ENCODE data around the gene ZNF629.

The ZNF629 gene

DNA sequence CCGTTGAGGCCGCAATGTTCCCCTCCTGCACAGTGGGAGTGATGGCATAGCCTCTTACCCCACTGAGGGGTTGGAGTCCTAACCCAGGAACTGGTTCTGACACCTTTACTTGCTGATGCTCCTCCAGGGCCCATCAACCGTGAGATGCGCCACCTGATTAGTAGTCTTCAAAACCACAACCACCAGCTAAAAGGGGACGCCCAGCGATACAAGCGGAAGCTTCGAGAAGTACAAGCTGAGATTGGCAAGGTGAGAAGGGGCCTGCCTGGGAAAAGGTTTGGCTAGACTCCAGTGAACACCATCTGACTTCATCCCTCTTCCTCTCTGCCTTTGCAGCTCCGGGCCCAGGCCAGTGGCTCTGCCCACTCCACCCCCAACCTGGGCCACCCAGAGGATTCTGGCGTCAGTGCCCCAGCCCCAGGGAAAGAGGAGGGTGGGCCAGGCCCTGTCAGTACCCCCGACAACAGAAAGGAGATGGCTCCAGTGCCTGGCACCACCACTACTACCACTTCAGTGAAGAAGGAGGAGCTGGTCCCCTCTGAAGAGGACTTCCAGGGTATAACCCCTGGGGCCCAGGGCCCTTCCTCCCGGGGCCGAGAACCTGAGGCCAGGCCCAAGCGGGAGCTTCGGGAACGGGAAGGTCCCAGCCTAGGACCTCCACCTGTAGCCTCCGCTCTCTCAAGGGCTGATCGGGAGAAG lies 19.1 kb downstream of the ZNF629 start:
- DNase-seq (ENCODE audit: low read depth, low spot score), result no peak

DNA sequence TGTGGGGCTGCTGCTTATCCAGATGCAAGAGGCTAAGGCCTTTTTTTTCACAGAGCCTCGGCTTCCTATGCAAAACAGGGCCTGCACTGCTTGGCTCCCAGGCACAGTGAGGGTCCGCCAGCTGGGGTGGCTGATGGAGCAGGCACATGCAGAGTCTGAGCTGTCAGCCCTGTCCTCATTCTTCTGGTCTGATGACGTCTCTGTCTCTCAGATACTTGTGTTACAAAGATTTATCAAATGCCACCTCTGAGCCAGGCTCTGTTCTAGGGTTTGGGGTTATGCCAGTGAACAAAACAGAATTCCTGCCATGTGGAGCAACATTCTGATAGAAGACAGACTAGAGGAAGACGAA lies 20.1 kb downstream of the ZNF629 start:
- no peak for DNase-seq (ENCODE audit: low read depth, low spot score)

DNA sequence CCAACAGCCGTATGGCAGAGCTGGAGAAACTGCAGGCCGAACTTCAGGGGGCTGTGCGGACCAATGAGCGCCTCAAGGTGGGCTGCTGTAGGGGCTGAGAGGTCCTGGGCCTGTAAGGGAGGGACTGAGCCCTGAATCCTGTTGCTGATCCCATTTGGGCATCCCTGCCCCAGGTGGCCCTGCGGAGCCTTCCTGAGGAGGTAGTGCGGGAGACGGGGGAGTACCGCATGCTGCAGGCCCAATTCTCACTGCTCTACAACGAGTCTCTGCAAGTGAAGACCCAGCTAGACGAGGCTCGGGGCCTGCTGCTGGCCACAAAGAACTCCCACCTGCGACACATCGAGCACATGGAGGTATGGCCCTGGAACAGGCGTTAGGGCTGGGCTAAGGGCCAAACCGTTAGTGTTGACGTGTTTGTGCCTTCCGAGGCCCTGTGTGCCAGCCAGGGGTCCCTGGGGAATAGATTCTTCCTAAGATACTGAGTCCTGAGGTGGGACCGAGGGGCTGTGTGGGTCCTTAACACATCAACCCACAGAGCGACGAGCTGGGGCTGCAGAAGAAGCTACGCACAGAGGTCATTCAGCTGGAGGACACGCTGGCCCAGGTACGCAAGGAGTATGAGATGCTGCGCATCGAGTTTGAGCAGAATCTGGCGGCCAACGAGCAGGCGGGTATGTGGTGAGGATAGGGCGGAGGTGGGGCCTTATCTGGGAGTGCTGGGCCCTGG lies 20.6 kb downstream of the ZNF629 start:
- DNase-seq (ENCODE audit: low read depth, low spot score), result no peak

DNA sequence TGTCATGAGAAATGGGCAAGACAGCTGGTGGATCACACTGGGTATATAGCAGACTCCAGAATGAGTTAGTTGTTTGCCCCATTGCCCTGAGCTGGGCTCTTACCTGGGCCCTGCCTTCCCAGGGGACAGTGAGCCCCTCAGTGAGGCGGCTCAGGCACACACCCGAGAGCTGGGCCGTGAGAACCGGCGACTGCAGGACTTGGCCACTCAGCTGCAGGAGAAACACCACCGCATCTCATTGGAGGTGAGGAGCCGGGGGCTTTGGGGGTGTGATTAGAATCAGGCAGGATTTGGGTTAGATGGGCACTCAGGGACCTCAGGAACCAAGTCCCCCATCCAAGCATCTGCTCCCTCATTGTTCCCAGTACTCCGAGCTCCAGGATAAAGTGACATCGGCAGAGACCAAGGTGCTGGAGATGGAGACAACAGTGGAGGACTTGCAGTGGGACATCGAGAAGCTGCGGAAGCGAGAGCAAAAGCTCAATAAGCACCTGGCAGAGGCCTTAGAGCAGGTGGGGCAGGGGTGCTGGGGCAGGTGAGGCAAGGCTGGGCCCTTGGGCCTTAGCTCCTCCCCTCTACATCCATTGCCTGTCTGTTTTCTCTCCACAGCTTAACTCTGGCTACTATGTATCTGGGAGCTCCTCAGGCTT lies 22.1 kb downstream of the ZNF629 start:
- DNase-seq (ENCODE audit: low read depth, low spot score), result no peak

- DNase-seq (ENCODE audit: low read depth, low spot score), result no peak
Measured at GRCh38 chr16:30764086-30764485, 22.9 kb downstream of the ZNF629 start.

DNA sequence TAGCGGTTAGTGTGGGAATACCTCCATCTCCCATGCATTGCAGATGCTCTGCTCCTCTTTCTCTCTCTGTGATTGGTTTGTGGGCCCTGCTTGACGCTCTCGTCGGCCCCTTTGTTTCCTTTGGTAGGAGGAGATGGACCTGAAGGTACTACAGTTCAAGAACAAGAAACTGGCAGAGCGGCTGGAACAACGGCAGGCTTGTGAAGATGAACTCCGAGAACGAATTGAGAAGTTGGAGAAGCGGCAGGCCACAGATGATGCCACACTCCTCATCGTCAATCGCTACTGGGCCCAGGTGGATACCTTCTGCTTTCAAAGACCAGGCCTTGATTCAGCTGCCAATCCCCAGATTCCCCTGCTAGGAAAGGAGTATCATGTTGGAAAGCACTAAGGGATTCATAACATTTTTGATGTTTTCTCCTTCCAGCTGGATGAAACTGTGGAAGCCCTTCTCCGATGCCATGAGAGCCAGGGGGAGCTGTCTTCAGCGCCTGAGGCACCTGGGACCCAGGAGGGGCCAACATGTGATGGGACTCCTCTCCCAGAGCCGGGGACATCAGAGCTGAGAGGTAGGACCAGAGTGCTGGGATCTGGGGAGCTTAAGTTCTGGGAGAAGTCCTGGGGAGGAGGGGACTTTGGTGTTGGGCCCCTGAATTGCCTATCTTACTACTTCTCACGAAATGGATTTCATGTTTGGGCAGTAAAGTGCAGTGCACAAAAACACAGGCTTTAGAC lies 23.8 kb downstream of the ZNF629 start:
- no peak for DNase-seq (ENCODE audit: low read depth, low spot score)

- DNase-seq (ENCODE audit: low read depth, low spot score), result peak; percentile 82
Measured at GRCh38 chr16:30761928-30762902, 24.8 kb downstream of the ZNF629 start, which contains the start of the genes CFAP119 and RNF40. Gene CFAP119, minus strand, starts transcription at chr16:30762062. Its CDS starts 314 bp downstream, at chr16:30761748. Gene RNF40, plus strand, starts transcription at chr16:30762322. Its CDS starts 224 bp downstream, at chr16:30762546.

DNA sequence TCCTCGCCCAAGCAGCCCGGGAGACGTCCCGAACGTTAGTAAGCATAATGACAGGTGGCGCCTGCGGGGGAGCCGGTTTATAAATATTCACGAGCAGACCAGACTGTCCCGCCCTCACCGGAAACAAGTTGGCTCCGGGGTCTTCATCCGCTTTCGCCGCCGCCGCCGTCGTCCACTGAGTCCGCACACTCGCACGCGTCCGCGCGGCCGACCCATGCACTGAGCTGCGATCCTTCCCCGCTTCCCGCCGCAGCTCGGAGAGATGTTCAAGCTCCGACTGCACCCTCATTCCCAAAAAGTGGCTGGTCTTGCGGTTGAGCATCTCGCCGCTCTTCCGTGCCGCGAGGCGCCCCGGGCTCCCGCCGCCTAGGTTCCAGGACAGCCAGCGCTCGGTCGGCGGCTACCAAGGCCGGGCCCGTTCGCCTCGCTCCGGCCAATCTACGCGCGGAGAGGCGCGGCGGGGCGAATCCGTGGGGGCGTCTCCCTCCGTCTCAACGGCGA lies 25.5 kb downstream of the ZNF629 start:
- peak; percentile 14 for DNase-seq (ENCODE audit: low read depth, low spot score)

DNA sequence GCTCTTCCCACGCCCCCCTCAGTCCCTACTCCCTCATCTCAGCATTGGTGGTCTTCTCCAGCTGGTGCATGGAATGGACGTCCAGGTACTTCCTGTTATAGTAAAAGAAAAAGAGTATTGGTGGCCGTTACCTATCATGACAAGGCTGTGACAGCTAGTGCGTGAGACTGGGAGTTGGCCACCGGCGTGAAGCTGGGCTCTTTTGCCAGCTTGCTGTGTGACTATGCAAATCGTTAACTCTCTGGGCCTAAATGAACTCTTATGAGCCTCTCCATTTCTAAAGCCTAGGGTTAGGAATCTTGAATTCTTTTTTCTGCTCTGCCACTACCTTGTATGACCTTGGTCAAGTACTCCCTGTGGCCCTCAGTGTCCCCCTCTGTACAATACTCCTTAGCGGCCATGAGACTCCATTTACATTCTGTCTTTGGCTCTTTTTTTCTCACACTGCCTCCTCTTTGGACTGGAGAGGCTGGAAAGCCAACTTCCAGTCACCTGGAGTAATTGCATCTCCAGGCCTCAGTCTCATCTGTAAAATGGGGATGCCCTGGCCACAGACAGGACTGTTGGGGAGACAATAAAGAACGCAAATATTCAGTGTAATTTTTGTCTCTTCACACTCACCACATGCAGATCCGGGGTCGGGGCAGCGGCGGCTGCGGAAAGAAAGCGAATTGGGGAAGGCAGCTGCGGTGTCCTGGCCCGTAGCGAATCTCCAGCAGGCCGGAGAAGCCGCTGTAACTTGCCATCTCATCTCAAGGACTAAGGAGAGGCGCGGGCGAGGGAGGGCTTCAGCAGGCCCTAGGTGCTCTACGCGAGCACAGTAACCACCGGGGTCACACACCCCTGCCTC lies 26.2 kb downstream of the ZNF629 start:
- DNase-seq (ENCODE audit: low read depth, low spot score), result no peak

- DNase-seq (ENCODE audit: low read depth, low spot score), result no peak
Measured at GRCh38 chr16:30760001-30760559, 26.9 kb downstream of the ZNF629 start.

GRCh38 chr16:30758988-30759491 lies 28.0 kb downstream of the ZNF629 start:
- no peak for DNase-seq (ENCODE audit: low read depth, low spot score)

- no peak for DNase-seq (ENCODE audit: low read depth, low spot score)
Measured at GRCh38 chr16:30757316-30757715, 29.7 kb downstream of the ZNF629 start.

- DNase-seq (ENCODE audit: low read depth, low spot score), result no peak
Measured at GRCh38 chr16:30756781-30757100, 30.3 kb downstream of the ZNF629 start.

GRCh38 chr16:30755955-30756780 lies 30.8 kb downstream of the ZNF629 start:
- no peak for DNase-seq (ENCODE audit: low read depth, low spot score)

DNA sequence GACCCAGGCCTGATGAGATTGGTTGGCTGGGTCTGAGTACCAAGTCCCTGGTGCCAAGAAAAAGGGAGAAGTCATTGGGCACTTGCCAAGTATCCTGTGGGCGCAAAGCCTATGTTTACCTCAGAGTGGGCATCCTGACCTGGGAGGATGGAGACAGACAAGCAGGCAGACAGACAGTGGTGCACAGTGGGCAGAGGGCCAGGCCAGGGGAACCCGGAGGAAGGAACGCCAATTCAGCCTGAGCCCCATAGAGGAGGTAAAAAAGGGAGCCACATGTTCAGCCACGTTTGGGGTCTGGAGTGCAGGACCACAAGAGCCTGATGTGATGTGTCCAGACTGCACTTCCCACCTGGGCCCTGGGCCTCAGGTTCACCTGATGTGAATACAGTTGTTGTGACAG lies 33.4 kb downstream of the ZNF629 start:
- DNase-seq (ENCODE audit: low read depth, low spot score), result no peak

DNA sequence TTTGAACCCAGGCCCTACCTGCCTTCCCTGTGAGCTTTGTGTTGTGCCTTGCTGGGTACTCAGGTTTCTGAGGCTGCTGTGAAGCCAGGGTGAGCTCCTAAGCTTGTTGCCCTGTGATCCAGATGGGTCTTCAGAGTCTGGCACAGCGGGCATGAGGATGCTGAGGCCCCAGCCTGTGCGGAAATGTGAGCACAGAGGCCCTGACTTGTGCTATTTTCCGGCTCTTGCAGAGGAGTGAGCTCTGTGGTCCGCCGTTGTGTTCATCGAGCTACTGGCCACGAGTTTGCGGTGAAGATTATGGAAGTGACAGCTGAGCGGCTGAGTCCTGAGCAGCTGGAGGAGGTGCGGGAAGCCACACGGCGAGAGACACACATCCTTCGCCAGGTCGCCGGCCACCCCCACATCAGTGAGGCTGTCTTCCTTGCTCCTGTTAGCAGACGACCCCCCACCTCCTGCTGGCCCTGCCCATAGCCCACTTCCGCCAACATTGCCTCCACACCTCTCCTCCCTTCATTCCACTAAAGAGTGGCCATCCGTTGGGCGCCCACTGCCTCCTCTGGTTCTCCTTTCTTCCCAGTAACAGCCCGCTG lies 36.0 kb downstream of the ZNF629 start:
- DNase-seq (ENCODE audit: low read depth, low spot score), result no peak

DNA sequence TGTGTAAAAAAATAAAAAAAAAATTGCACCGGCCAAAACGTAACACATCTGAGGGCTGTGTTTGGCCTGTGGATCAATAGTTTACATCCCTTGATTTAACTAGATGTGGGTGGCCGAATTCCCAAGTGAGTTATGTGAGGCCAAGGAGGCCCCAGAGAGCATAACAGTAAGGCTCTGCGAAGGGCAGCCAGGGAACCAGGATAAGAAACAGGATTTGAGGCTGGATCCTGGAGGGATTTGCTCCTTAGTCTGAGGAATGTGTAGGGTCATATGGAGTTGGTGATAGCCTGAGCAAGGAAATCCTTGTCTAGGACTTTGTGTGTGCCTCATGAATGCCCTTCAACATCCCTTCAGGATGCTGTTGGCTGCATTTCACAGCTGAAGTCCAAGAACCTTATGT lies 36.8 kb downstream of the ZNF629 start:
- DNase-seq (ENCODE audit: low read depth, low spot score), result no peak
